HG03565 (cell line): ENCODE results near the gene OR10X1.

Experiments used
- ATAC-seq: cut with Tn5 transposase; IDR thresholded peaks from one replicate; pipeline ENCODE4 v1.9.1; 2021; ENCODE audit warnings: mild to moderate bottlenecking, moderate library complexity; ENCODE audit not compliant: unreplicated experiment

Gene OR10X1

DNA sequence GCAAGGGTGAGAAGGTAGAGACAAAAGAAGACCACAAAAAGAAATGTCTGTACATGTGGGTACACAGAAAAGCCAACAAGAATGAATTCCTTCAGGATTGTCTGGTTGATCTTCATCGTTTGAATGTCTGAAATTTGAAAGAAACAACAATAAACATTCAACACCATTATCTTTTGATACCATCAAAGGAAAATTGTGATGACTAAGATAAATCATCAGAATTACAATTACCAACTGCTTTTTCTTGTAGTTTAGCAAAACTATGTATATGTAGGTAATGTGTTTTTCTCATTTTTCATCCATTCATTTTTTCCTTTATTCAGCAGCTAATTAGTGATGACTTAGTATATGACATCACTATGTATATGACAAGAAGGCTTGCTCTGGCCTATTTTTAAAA is at the start of gene OR10X1:
OR10X1 (minus strand) TSS at position 167 of the 400 bp plus-strand sequence; CDS start at position 167, 0 bp downstream.
- ATAC-seq, result no peak

GRCh38 chr1:158613764-158614163 is 34.1 kb upstream of the OR10X1 start:
- no peak for ATAC-seq

DNA sequence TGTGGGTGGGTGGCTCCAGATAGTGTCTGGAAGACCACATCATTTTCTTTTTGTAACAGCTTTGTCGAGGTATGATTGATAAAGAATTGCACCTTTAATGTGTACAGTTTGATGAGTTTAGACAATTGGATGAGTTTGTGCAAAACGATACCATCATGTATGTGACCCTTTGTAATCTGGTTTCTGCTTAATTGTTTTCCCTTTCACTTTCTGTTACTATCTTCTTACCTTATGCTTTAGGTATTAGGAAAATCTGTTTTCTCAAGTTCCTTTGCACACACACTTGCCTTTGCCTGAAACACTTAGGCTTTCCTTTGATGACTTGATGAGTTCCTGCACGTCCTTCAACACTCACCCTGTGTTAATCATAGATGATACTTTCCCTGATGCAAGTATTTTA is 32.2 kb upstream of the OR10X1 start:
- ATAC-seq, result no peak

DNA sequence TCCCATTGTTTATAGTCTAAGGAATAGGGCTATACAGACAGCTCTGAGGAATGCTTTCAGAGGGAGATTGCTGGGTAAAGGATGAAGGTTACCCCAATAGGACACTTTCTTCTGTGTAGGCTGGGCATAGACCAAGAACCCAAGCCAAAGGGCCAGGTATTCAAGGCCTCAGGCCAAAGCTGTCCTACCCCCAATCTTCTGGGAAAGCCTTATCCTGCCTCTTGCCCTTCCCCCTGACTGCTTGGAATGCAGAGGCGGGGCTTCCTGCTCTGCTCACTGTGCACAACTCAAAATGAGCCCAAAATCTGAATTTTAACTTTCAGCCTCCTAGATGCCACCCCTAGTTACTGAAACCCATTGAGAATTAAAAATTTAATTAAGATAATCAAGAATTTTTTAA is 27.6 kb upstream of the OR10X1 start:
- no peak for ATAC-seq

DNA sequence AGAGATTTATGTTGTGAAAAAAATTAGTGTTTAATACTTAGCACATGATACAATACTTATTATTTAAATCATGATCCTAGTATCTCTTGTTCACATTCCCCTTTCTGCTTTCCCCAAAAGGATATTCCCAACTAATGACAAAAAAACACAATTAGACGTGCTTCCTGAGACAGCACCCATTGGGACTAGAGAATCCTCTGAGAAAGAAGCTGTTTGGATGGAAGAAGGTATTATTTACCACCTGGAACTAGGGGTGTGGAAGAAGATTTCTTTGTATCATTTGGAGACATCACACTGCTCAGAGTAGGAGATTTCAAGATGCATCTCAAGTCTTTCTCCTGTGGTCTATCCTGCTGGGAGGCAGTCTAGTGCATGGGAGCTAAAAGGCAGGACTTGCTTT is 25.3 kb upstream of the OR10X1 start, which contains the start of gene OR10Z1:
OR10Z1 (plus strand) TSS at position 301 of the 400 bp plus-strand sequence. CDS start 1,171 bp downstream, outside the sequence.
- ATAC-seq, result no peak

GRCh38 chr1:158600735-158601134 is 21.0 kb upstream of the OR10X1 start:
- ATAC-seq, result no peak

DNA sequence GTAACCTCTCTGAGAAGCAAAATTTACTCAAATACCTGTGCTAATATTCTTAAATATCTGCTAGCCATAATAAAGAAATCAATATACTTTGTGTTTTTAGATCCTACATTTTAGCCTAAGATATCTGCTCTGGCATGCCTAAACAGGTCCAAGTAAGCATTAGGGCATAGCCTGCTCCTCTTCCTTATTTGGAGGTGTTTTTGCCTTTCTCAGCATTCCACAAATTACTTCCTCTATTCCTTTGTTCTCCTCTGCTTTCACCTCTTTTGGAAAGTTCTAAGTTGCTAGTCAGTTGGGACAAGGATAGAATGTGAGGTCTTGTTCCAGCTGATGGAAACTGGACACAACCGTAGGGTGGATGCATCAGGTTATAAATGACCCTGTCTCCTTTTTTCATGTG is 7.2 kb upstream of the OR10X1 start:
- ATAC-seq, result no peak

- no peak for ATAC-seq
Observed at GRCh38 chr1:158583962-158584361, 4.3 kb upstream of the OR10X1 start.

- no peak for ATAC-seq
Observed at GRCh38 chr1:158577561-158577960, 2.1 kb downstream of the OR10X1 start.

DNA sequence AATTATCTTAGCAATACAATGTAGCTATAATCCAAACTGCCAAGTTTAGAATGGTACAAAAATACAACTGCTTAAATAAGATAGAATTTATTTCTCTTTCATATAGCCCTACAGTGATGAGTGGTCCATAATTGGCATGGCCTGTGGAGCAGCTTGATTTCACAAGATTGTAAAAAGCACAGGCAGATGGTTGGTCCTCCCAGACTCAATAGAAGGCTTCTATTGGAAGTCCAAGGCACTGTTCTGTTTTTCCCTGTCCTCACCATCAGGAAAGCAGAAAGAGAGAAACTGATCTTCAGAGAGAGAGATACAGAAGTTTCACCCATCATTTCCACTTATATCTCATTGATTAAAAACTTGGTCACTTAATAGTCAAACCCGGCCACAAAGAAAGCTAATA is 7.5 kb downstream of the OR10X1 start:
- ATAC-seq, result no peak

GRCh38 chr1:158570480-158570879 is 9.2 kb downstream of the OR10X1 start, which contains the start of gene OR6P1:
TSS of gene OR6P1 (minus strand) at chr1:158570580. CDS start at chr1:158563604, 6,976 bp downstream.
- ATAC-seq, result no peak

DNA sequence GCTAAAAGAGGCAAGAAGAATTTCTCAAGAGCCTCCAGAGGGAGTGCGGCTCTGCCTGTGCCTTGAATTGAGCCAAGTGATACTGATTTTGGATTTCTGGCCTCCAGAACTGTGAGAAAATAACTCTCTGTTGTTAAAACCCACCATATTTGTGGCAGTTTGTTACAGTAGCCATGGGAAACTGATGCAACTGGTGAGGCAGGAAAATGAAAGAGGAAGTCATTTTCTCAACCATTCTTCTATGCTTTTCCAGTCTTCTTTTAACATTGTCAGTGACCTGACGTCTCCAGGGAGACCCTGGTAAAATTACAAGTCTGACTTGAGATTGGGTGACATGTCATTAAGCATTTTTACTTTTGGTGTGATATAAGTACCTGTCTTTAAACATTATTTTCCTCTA is 15.1 kb downstream of the OR10X1 start:
- ATAC-seq, result no peak

DNA sequence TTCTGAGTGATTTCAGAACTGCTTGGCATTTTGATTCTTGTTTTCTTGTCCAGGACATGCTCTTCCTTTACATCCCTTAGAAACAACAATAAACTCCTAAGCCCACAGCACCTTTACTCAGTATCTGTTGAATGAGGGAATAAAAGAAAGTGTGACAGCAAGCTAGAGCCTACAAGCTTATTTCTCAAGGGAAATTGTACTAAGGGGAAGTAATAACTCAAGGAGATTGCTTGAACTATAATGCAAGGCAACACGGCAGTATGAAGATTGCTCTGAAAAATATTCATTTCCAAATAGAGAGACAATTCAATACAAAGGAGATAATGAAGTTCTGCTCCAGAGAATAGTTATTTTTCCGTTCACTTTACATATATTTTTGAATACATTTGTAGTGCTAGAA is 15.8 kb downstream of the OR10X1 start:
- ATAC-seq, result no peak

DNA sequence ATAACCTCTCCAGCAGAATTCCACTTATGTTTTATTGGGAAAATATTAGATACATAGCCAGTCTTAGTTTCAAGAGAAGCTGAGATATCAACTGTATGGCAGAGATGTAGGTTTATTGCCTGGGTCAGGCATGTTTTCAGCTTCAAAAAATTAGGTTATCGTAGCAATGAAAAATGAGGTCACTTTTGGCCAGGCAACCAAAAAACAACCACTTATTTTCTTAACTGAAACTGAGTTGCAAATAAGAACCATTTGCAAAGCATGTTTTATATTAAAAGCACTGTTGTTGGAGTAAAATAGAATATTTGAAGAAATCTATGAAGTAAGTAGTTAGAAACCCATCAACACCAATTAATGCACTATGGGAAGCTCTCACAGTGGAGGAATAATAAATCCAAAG is 20.0 kb downstream of the OR10X1 start:
- ATAC-seq, result no peak

DNA sequence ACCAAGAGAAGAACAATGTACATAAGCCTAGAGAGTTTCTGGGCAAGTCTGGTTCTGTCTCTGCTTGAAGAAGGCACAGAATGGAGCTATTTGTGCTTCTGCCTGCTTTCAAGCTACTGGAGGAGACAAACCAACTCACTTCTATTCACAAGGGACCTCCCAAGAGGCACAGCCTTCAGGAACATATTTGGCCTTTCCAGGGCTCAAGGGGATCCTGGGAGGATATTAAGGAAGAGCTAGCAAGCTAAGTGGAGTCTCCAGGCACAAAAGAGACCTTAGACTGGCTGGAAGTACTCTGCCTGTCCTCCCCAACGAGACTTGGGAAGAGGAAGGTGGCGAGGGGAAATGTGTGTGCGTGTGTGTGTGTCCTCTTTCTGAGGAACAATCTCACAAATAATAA is 25.3 kb downstream of the OR10X1 start, which contains the start of gene OR6Y1:
OR6Y1 (minus strand) TSS at position 54 of the 400 bp plus-strand sequence. CDS start 6,300 bp downstream, outside the sequence.
- ATAC-seq, result no peak

DNA sequence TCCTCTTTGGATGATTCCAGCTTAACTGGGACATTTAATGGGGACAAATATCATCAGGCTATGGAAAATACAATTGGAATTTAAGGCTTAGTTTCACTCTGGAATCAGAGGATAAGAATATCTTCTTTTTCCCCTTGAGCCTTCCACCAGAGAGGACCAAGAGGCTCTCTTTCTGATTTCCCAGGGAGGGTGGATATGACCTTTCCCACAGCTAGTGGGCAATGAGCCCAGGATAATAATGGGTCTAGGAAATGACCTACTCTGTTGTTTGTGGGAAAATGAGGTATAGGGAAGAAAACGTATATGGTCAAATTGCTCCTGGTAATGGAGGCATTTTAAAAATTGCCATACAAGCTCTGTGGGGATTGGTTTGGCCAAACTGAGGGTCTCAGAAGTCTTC is 27.4 kb downstream of the OR10X1 start:
- ATAC-seq, result no peak

DNA sequence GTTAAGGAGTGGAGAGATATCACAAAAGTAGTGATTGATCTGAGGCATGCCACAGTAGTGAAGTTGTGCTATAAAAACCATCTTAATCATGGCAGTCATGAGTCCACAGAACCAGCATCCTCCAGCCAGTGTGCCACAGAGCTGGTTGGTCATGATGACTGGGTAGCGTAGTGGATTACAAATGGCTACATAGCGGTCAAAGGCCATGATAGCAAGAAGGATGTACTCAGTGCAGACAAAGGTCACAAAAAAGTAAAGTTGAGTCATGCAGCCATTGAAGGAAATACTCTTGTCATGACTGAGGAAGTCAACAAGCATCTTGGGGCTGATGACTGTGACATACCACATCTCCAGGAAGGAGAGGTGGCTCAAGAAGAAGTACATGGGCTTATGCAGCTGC is 32.2 kb downstream of the OR10X1 start:
- no peak for ATAC-seq

DNA sequence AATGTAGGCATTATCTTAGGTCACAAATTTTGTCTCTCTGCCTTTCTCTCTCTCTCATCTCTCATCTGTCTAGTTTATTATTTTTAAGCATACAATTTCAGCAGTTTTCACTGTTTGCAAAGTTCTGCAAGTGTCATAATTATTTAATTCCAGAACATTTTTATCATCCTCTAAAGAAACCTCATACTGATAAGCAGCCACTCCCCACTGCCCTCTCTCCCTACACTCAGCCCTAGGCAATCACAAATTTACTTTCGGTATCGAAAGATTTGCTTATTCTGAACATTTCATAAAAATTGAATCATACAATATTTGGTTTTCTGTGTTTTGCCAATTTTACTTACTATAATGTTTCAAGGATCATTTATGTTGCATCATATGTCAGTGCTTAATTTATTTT is 42.1 kb downstream of the OR10X1 start:
- no peak for ATAC-seq

- no peak for ATAC-seq
Observed at GRCh38 chr1:158534496-158534895, 45.2 kb downstream of the OR10X1 start.
